Kidney (tissue), 2 donors: ENCODE results near the gene OR5A2. TPM values are rescaled to one million over a fixed set of nuclear protein-coding genes. Genes with fewer than 3 reads are reported as not detected.

Source experiments
- polyA plus RNA-seq: library from polyadenylated mRNA; stranded (reverse); fragments of 350-450 nt; fragmentation: Illumina TruSeq; extraction: RNeasy Lipid Tissue Mini Kit (QIAGEN cat#74804); gene quantifications from one replicate; pipeline ENCODE4 v1.2.3, GENCODE V29; 2014; ENCODE audit warnings: low read depth, low replicate concordance; ENCODE audit not compliant: insufficient read depth
- total RNA-seq: library from RNA; stranded (reverse); fragmentation: NEBNext Ultra II Directional; extraction: Animal tissue kit (Norgen Biotek cat#: 25700); gene quantifications from one replicate; pipeline ENCODE4 v1.2.1, GENCODE V29; 2021
- donor health status: DM: yes; HTN: yes; CAD: no.

OR5A2 gene
- total and polyA plus RNA-seq, 2 donors from 2014 or later: not detected

Other genes starting within 250 kb of the OR5A2 start
- 33.1 TPM for gene MPEG1, start 213.5 kb downstream of the OR5A2 start, total RNA-seq
- gene MPEG1, start 213.5 kb downstream of the OR5A2 start, polyA plus RNA-seq: 2.6 TPM
- gene OR5AN1, start 67.5 kb downstream of the OR5A2 start, total RNA-seq: not detected
- not detected for gene OR5AN1, start 67.5 kb downstream of the OR5A2 start, polyA plus RNA-seq
- gene OR5A1, start 10.1 kb upstream of the OR5A2 start, total RNA-seq: not detected
- not detected for gene OR5A1, start 10.1 kb upstream of the OR5A2 start, polyA plus RNA-seq
- not detected for gene OR4D6, start 30.5 kb upstream of the OR5A2 start, total RNA-seq
- gene OR4D6, start 30.5 kb upstream of the OR5A2 start, polyA plus RNA-seq: not detected
- gene OR4D10, start 46.9 kb upstream of the OR5A2 start, total RNA-seq: not detected
- not detected for gene OR4D10, start 46.9 kb upstream of the OR5A2 start, polyA plus RNA-seq
- not detected for gene OR4D11, start 77.2 kb upstream of the OR5A2 start, total RNA-seq
- not detected for gene OR4D11, start 77.2 kb upstream of the OR5A2 start, polyA plus RNA-seq
- gene OR4D9, start 85.1 kb upstream of the OR5A2 start, total RNA-seq: not detected
- gene OR4D9, start 85.1 kb upstream of the OR5A2 start, polyA plus RNA-seq: not detected
- 53.8 TPM for gene OSBP, start 189.4 kb upstream of the OR5A2 start, total RNA-seq
- gene OSBP, start 189.4 kb upstream of the OR5A2 start, polyA plus RNA-seq: 25.9 TPM
- 35.4 TPM for gene PATL1, start 242.6 kb upstream of the OR5A2 start, total RNA-seq
- gene PATL1, start 242.6 kb upstream of the OR5A2 start, polyA plus RNA-seq: 12.3 TPM